Activated naive CD8-positive, alpha-beta T cell treated with anti-CD3 and anti-CD28 coated beads, Interleukin-2, amount 50 U/mL, for 16 hours (primary cell): ENCODE data around the gene RAD18.

ENCODE experiments used
- DNase-seq: peaks from one replicate; pipeline ENCODE4 v3.0.0-alpha.2; 2020; ENCODE audit warnings: low read depth, low spot score

RAD18 gene

DNA sequence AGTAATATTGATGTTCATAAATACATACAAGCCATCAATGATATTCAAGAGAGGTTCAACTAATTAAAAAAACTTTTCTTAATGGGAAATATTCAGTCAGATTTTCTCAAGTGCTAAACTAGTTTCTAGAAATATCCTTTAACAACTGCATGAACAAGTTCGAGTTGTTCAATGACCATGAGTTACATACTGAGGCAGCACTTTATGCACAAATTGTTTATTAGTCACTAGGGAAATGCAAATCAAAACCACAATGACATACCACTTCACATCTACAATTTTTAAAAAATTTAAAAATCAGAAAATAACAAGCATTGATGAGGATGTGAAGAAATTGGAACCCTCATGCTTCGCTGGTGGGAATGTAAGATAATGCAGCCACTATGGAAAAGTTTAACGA is 62.4 kb downstream of the RAD18 start:
- DNase-seq = no peak

DNA sequence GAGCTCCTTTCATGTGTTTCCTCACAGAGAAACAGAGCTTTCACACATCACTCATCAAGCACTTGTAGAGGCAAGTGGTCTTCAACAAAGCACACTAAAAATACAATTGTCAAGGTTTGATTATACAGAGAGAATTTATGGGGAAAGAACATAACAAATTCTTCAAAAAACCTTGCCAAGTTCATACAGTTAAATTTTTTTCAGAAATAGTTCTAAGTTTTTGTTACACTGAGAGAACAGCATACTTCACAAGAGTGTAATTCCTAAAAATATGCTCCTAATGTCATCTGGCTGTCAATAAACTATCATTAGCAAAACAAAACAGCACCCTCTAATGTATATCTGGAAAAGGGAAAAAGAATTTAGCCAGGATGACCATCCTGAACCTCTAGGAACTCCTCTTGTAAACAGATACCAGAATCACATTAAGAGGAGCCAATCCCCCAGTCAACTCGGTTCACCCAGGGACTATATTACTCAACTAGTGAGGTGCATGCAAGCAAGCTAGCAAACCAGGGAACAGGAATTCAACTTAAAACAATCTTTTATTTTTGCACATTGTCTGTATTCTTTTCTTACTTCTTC is 63.3 kb downstream of the RAD18 start:
- no peak for DNase-seq

DNA sequence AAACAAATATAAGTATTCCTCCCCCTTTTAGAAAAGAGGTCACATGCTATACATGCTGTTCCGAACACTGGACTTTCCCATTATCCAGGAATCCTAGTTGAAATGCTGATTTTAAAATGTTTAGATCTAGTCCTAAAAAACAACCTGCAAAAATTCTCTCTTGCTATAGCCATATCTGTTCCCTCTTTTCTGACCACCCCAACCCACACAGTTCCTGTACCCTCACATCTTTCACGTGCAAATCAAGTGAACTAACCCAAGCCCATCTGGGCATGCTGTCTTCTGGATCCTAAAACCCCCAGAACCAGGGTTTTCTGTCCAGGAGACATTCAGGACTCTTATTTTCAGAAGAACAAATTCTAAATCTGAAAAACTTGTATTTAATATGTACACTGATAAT is 67.4 kb downstream of the RAD18 start:
- DNase-seq = no peak

GRCh38 chr3:8893001-8893400 is 70.3 kb downstream of the RAD18 start:
- DNase-seq = no peak

GRCh38 chr3:8891774-8892173 is 71.5 kb downstream of the RAD18 start:
- DNase-seq = no peak

- DNase-seq = no peak
Observed at GRCh38 chr3:8891303-8891702, 72.0 kb downstream of the RAD18 start.

DNA sequence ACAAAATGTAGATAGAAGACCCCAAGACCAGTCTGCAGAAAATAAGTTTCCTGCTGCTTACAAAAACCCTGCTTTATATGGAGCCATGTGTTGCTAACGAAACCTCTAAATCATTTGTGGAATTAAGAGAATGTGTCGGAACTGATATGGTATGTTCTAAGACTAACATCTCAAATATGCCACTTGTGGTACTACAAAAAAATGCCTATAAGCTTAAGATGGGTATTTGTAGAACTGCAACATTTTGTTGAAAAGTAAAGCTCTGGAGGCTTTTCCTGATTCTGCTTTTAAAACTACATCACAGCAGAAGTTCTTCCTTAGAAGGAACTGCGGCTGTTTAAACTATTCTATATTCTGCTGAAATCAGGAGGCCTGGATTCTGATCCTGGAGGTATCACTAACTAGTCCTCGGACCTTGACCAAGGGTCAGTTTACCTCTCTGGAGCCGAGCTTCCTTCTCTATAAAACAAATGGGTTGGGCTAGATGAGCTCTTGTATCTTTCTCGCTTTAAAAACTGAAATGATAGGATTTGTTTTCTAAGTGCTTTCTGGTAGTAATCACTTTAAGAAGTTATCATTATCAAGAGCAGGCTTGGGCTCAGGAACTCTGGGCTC is 74.9 kb downstream of the RAD18 start:
- no peak for DNase-seq

DNA sequence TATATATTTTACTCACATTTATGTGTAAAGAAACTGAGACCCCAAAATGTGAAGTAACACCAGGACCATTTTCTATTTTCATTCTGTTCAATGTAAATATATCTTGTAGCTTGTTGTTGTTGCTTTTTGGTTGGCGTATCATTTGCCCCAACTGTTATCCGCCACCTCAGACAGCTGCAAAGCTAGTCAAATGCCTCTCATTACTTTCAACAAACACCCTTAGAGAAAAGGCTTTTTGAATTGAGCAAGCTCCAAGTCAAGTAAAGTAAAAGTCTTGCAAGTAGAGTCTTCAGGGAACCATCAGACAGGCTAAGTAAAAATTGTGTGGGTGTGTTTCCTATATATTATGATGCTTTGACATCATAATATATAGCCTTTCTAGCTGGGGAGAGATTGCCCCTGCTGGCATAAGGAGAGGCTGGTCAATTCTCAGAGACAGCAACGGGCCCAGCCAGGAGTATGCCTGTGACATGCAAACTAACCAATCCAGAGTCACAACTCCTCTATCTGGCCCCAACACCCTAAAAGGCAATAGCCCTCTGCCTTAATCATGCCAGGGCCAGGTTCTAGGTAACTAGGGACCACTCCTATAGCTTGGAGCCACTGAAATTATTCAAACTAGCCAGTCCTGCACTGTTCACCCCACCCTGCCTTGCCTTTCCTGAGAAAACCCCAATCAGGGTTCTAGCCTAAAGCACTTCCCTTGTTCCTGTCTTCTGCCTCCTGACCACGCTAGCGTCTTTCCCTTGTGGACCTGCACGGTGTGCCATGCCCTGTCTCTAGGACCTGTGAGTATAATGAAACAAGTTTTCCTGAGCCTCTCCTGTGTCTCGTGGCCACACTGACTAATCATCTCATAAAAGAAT is 75.6 kb downstream of the RAD18 start:
- DNase-seq = no peak

- DNase-seq = no peak
Observed at GRCh38 chr3:8886546-8886945, 76.7 kb downstream of the RAD18 start.

DNA sequence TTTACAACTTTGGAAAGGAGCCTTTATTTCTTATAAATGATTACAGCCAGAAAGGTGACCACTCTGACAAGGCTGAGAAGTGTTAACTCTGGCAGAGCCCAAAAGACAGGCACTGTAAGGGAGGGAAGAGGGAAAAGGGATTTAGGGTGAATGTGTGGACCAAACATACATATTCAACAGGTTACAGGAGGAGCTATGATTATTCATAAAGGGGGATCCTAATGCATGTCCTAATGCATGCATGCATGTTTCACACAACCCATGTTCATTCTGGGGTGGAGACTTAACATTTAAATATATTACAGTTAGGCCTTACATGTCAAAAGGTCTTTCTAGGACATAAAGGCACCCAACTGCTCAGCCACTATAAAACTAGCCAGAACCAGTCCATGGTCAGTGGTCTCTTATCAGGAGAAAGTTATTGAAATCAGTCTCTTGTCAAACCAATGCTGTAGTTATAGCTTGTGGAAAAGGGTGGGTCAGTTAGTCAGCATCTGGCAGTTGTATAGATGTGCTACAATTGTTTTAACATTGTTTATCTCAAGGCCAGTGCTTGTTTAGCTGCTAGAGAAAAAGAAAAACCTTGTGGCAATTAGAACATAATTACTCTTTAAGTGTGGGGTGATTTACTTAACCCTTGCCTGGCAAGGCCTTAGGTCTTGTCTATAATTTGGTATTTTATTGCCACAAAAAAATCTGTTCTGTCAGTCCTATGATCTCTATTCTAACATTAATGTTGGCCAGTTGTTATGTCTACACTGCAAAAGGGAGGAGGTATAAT is 77.5 kb downstream of the RAD18 start:
- no peak for DNase-seq

DNA sequence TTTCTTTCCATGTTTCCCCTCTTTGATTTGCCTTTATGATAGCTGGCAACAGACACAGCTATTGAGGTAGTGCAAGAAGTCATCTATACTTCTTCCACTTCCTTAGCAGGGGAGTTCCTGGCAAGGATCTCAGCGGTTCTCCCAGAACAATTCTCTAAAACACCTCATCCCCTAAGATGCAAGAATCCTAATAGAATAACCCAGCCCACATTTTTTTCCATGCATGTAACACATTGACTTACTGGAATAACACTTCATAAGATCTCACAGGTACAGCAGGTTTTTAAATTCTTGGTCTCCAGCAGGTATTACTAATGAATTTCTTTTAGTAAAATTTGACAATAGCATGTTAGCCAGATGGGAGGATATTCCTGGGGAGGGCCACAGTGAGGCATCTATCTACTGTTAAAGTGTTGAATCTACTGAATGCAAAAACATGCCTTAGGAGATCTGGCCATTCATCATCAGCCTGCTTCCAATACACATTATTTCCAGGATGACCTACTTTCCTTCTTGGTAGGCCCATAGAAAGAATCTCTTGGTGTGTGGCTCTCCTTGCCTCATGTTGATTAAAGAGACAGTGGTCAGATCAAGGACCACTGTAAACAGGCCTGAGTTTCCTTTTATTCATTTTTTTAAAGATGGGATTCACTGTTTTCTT is 78.5 kb downstream of the RAD18 start:
- no peak for DNase-seq

DNA sequence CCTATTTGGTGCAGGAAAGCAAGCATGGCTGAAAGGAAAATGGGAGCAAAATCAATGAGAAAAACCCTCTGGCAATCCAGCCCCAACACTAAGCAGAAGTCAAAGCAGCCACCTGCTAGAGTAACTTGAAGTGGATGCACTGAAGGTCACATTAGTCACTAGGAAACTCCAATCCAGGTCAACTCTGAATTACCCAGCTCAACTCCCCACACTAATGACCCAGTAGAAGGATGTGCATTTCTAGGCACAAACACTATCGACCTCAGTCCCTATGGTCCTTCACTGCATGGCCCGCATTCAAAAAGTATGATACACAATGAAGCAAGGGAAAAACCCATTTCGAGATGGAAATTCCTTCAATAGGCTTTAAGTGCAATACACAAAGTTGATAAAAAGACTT is 80.6 kb downstream of the RAD18 start:
- DNase-seq = no peak

GRCh38 chr3:8882171-8882593 is 81.1 kb downstream of the RAD18 start:
- no peak for DNase-seq

- DNase-seq = no peak
Observed at GRCh38 chr3:8879347-8879944, 83.8 kb downstream of the RAD18 start.

DNA sequence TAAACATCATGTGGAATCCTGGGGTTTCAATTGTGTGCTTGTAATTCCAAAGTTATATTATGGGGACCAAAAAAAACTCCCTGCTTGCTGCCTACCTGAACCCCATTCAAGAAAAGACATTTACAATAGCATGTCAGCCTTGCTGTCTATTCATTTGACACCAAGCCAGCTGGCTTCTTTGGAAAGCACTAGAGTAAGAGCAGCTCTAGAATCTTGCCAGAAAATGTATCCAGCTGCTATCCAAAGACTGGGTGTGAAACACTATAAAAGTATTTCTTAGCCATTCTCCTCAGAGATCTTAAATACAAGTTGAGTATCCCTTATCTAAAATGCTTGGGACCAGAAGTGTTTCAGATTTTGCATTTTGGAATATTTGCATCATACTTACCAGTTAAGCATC is 87.4 kb downstream of the RAD18 start:
- DNase-seq = no peak

DNA sequence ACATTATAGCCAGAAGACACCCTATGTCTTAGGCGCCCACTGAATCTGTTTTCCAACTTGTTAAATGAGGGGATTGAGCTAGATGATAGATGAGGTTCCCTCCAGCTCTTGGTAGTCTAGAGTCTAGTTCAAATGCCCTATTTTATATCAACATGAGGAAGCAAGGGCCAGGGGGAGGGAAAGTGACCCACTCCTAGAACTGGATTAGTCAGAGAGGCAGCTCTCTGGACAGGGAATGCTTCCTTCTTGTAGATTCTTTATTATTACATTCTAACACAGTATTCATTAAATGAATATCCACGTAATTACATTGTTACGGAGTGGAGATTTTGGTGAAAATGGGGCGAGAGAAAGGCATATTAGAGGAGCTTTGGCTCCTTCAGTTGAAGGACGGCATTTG is 89.5 kb downstream of the RAD18 start:
- no peak for DNase-seq

GRCh38 chr3:8872261-8872660 is 91.0 kb downstream of the RAD18 start:
- DNase-seq = no peak

DNA sequence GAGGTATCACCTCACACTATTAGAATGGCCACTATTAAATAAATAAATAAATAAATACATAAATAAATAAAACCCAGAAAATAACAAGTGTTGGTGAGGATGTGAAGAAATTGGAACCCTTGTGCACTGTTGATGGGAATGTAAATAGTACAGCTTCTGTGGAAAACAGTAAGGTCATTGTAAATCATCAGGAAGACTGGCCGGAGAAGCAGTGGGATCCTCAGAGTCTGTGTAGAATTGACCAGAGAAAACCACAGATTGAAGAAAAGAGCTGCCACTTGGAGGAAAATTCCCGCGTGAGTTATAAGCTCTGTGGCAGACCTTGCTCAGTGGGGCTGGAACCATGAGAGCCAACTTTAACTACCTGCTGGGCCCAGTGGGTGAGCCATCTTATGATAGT is 92.0 kb downstream of the RAD18 start:
- DNase-seq = no peak

DNA sequence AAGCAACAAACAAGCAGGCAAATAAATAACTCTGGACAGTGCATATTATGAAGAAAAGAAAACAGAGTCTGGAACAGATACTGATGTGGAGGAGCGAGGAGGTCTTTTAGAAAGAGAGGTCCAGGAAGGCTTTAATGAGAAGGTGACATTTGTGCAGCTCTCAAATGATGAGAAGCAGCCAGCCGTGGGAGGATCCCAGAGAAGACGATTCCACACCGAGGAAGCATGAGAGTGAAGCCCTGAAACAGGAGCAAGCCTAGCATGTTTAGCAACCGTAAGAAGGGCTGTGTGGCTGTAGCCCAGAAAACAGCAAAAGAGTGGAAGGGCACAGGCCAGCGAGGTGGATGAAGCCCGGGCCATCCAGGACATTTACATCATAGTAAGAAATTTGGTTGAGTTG is 93.1 kb downstream of the RAD18 start:
- no peak for DNase-seq

- DNase-seq = no peak
Observed at GRCh38 chr3:8869613-8870012, 93.7 kb downstream of the RAD18 start.

DNA sequence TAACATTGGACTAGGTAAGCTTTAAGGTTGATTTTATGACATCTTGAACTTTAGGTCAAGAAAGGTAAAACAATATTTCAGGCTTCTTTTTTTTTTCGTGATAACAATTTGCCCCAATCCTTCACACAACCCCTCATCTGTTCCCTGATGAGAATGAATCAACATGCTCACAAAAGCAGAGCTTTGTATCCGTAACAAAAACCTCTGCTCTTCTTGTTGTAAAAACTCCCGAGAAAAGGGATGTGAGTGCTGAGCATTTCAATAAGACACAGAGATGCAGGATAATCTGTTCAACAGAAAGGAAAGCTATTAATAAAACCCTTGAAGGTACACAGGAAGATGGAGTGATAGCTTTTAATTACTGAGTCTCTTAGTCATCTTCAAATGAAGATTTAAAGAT is 94.3 kb downstream of the RAD18 start:
- DNase-seq = no peak
